Epithelial cell of proximal tubule (primary cell): ENCODE data around the gene DDX59. TPM values are rescaled to one million over a fixed set of nuclear protein-coding genes. Genes with fewer than 3 reads are reported as not detected.

Source experiments
- DNase-seq: peaks from one replicate; pipeline ENCODE4 v3.0.0-alpha.2; 2011; ENCODE audit warnings: low read depth
- H3K4me3 ChIP-seq: 2 replicates; pipeline ENCODE4 v1.5.1; 2011; ENCODE audit warnings: low read depth, mild to moderate bottlenecking, low read length
- total RNA-seq: library from RNA; depleted of rRNA; stranded (reverse); fragments of >200 nt; gene quantifications from 2 replicates; pipeline ENCODE4 v1.2.3, GENCODE V29; 2015
- TF ChIP-seq, protein P1 (sequence below): conservative IDR thresholded peaks from 2 replicates; pipeline ENCODE4 v1.5.1; 2012; ENCODE audit warnings: low read depth, mild to moderate bottlenecking, low read length

DDX59 gene
- total RNA-seq, 1 donor from 2014 or later = 9.2 TPM

DNA sequence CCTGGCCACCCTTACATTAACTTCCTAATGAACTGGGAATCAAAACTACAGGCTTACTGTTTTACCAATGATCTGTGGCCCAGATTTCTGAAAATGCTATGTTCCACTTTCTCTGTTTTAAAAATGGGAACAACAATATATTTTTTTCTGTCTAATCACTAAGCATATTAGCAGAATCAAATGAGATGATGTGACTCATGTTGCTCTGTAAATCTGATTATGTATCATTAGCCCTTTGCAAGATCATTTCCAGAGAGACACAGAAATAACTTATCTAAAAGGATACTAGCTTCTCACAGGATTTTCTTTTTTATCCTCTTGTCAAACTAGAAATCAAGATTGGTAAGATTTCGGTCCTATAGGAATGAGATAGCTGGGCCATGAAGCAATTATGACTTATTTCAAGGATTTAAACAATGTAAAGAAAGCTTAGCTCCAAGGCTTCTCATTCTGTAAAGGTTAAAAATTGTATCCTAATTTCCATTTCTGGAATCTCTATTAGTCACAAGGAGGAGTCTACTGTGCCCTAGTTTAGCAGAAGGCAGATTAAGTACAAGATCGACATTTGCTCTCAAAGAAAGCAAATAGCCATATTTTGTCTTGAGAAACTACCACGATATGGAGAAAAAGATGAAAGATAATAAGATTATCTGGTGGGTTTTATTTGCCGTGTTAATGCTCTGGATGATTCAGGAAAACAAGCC is 36.6 kb upstream of the DDX59 start:
- TF ChIP-seq, protein P1, sequence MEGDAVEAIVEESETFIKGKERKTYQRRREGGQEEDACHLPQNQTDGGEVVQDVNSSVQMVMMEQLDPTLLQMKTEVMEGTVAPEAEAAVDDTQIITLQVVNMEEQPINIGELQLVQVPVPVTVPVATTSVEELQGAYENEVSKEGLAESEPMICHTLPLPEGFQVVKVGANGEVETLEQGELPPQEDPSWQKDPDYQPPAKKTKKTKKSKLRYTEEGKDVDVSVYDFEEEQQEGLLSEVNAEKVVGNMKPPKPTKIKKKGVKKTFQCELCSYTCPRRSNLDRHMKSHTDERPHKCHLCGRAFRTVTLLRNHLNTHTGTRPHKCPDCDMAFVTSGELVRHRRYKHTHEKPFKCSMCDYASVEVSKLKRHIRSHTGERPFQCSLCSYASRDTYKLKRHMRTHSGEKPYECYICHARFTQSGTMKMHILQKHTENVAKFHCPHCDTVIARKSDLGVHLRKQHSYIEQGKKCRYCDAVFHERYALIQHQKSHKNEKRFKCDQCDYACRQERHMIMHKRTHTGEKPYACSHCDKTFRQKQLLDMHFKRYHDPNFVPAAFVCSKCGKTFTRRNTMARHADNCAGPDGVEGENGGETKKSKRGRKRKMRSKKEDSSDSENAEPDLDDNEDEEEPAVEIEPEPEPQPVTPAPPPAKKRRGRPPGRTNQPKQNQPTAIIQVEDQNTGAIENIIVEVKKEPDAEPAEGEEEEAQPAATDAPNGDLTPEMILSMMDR = no peak
- DNase-seq = no peak
- H3K4me3 ChIP-seq = no peak overlapping the region

DNA sequence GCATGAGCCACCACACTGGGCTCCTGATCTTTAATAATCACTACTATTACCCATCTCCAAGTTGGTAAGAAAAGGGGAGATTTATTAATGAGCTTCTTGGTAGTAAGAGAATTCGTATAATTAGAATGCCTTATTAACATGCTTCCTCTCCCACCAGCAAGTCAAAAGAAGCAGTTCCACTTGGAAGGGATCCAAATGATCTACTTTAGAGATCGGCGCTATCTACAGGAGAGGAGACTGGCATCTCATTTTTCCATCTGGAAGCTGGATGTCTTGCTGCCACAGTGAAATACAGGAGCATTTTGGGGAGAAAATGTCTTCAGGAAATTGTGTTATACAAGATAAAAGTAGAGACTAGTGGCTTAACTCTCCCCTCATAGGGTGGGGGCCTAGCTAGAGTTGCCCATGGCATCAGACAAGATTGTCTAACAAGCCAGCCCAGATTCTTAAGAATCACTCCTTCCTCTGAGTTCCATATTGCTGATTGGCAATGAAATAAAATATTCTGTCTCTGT is 35.3 kb upstream of the DDX59 start:
- H3K4me3 ChIP-seq = no peak overlapping the region
- TF ChIP-seq, protein P1 = no peak
- DNase-seq = no peak

DNA sequence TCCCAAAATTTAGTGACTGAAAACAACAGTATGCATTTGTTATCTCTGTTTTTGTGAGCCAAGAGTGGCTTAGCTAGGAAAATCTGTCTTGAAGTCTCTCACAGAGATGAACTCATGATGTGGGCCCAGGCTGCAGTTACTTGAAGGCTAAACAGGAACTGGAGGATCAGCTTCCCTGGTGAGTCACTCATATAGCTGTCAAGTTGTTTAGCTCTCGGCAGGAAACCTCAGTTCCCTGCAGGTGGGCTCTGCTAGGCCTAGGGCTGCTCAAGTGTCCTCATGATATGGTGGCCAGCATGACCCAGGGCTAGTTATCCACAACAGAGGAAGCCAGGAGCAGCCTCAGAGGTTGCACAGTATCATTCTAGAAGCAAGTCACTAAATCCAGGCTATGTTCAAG is 30.2 kb upstream of the DDX59 start:
- no peak for DNase-seq
- no peak overlapping the region for H3K4me3 ChIP-seq
- TF ChIP-seq, protein P1 = no peak

DNA sequence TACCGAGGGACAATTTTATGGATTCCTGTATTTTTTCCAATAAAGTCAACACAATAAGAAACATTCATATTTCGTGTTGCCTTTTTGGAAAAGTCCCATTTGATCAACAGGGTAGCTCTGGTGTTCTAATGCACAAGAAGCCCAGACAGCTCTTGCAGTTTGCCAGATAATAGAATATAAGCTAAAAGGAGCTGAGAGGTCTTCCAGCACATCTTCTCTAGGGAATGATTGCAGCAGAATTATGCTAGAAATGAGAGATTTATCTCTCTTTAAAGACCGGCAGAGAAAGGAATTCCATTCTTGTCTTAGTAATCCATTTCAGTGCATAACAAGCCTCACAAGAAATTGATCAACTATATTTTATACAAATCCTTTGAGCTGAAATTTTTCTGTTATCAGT is 25.0 kb upstream of the DDX59 start:
- no peak for DNase-seq
- H3K4me3 ChIP-seq = no peak overlapping the region
- TF ChIP-seq, protein P1 = no peak

DNA sequence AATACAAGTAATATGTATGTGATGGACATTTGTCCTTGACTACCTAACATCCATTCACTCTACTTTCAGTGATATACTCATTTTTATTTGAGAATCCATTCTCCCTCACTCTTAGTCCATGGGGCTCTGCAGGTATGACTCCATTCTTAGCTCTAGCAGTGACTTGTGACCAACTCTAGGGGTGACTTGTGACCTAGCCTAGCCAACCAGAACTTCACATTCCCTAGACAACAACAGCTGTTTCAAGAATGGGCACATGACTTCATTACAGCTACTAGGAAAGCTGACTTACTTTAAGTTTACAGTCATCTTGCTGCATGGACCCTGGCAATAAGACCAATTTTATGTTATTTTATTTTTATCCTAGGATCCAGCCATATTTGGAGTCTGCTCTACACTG is 23.6 kb upstream of the DDX59 start:
- DNase-seq = no peak
- TF ChIP-seq, protein P1 = no peak

DNA sequence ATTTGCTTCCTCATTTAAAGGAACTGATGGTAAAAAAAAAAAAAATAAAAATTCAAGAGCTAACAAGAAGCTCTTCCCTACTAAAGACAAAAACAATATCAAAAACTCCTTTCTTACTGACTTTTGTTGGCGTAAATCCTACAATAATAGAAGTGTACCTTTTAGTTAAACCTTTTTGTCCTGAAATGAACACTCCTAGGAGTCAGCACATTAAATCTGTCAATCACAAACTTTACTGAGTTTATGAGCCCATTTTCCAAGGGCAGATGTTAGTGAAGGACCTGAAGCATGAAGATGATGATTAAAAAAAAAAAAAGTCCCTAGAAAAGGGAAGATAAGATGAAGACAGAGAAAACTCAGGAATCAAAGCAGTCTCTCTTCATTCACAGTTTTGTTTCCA is 22.6 kb upstream of the DDX59 start:
- no peak for DNase-seq
- H3K4me3 ChIP-seq = no peak overlapping the region
- TF ChIP-seq, protein P1 = no peak

More for the DNA sequence above, 23.6 kb upstream of the DDX59 start:
- no peak overlapping the region for H3K4me3 ChIP-seq

DNA sequence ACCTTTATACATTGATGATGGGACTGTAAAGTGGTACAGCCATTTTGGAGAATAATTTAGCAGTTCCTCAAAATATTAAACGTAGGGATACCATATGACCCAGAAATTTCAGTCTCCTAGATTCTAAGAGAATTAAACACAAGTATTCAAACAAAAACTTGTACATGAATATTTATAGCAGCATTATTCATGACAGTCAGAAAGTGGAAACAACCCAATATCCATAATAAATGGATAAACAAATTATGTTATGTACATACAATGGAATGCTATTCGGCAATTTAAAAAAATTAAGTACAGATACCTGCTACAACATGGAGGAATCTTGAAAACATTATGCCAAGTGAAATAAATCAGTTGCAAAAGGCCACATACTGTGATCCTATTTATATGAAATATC is 16.9 kb upstream of the DDX59 start:
- TF ChIP-seq, protein P1 = no peak

More for the DNA sequence above, 16.9 kb upstream of the DDX59 start:
- H3K4me3 ChIP-seq = no peak overlapping the region
- no peak for DNase-seq
